ENCODE results near the gene MRGPRG. TPM values are rescaled to one million over a fixed set of nuclear protein-coding genes. Genes with fewer than 3 reads are reported as not detected.

MRGPRG gene
- total and polyA plus RNA-seq, 9 of the 15 experiments (the other 6 are each of a cell fraction or from before 2014, with no cell fraction given): not detected

- TF ChIP-seq GTF3C2 (IDR thresholded peaks at IDR 0.05; ENCODE audit: borderline replicate concordance, extremely low read depth, insufficient read length): no peak
- TF ChIP-seq KLF1 (tag; IDR thresholded peaks at IDR 0.05): peak; percentile 42; the same call in 1 of the 2 replicates
- TF ChIP-seq ZNF282 (CRISPR knock-in tag; IDR thresholded peaks at IDR 0.05): no peak
- TF ChIP-seq ZNF165 (CRISPR knock-in tag; IDR thresholded peaks at IDR 0.05; ENCODE audit: borderline replicate concordance): no peak
- TF ChIP-seq THRA (IDR thresholded peaks at IDR 0.05): no peak
- TF ChIP-seq TRIM28 (IDR thresholded peaks at IDR 0.05): peak; percentile 59; the same call in 1 of the 2 replicates
- no peak for TF ChIP-seq ELF4 (CRISPR knock-in tag; IDR thresholded peaks at IDR 0.05)
- TF ChIP-seq TBL1XR1 (IDR thresholded peaks at IDR 0.05; ENCODE audit: low read length in 2 of 2): peak in 1 of 2 experiments; percentile 60; a peak in 2 of 4 replicates
- no peak for TF ChIP-seq GTF2A2 (tag; IDR thresholded peaks at IDR 0.05)
- no peak for TF ChIP-seq PURB (CRISPR knock-in tag; IDR thresholded peaks at IDR 0.05; ENCODE audit: low read depth)
- TF ChIP-seq ZNF584 (CRISPR knock-in tag; IDR thresholded peaks at IDR 0.05; ENCODE audit: low read depth): no peak
- peak; percentile 76; the same call in 1 of the 2 replicates for TF ChIP-seq NR1H2 (CRISPR knock-in tag; IDR thresholded peaks at IDR 0.05)
- peak; percentile 13 for TF ChIP-seq CHD4 (IDR thresholded peaks at IDR 0.05; ENCODE audit: insufficient read depth, insufficient replicate concordance, low read depth, low read length, poor library complexity, severe bottlenecking)
- no peak for TF ChIP-seq DIDO1 (tag; IDR thresholded peaks at IDR 0.05; ENCODE audit: low read depth)
- no peak for TF ChIP-seq DNMT1 (IDR thresholded peaks at IDR 0.05)
- TF ChIP-seq KDM4B (IDR thresholded peaks at IDR 0.05; ENCODE audit: borderline replicate concordance in 2 of 2, low read depth in 1 of 2): peak in 1 of 2 experiments; percentile 45; a peak in 1 of 4 replicates
- peak in 1 of 2 experiments; percentile 77; a peak in 2 of 3 replicates for TF ChIP-seq CBX3 (IDR thresholded peaks at IDR 0.05; ENCODE audit: borderline replicate concordance in 1 of 2, low read length in 2 of 2)
- TF ChIP-seq ZBTB49 (CRISPR knock-in tag; IDR thresholded peaks at IDR 0.05; ENCODE audit: borderline replicate concordance): no peak
- peak; percentile 73 for TF ChIP-seq NBN (IDR thresholded peaks at IDR 0.05; ENCODE audit: low read depth)
- TF ChIP-seq ZFP30 (CRISPR knock-in tag; IDR thresholded peaks at IDR 0.05; ENCODE audit: borderline replicate concordance): no peak
- no peak for TF ChIP-seq TFAM (CRISPR knock-in tag; conservative IDR thresholded peaks at IDR 0.05)
Observed at GRCh38 chr11:3169255-3170043, 49.2 kb downstream of the MRGPRG start (continued).

Measured in K562 (cell line).